ENCODE measurements around the gene ZNF292. TPM values are rescaled to one million over a fixed set of nuclear protein-coding genes. Genes with fewer than 3 reads are reported as not detected.

Gene ZNF292
- total RNA-seq, 2 experiments from 2014 or later: 68.8 to 81.8 TPM

DNA sequence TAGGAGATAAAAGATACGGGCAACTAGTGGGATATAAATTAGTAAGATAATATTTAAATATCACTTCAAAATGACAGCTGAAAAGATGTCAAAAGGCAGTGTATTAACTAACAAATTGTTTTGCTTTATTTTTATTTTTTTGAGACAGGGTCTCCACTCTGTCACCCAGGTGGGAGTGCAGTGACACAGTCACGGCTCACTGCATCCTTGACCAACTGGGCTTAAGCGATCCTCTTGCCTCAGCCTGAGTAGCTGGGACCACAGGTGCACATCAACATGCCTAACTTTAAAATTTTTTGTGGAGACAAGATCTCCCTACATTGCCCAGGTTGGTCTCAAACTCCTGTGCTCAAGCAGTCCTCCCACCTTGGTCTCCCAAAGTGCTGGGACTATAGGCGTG, 5.9 kb downstream of the ZNF292 start:
- Mint-ChIP-seq H3K4me1 (peaks cover 78% of the 10 kb centered on the region), H3K27ac (no peak overlapping the region)
- CTCF ChIA-PET: interaction anchor here (0.7 to 1.0 kb wide), 2 partner anchors 22 to 65 kb away, joined by 3 to 4 read pairs; no protein-coding TSS in a partner anchor

DNA sequence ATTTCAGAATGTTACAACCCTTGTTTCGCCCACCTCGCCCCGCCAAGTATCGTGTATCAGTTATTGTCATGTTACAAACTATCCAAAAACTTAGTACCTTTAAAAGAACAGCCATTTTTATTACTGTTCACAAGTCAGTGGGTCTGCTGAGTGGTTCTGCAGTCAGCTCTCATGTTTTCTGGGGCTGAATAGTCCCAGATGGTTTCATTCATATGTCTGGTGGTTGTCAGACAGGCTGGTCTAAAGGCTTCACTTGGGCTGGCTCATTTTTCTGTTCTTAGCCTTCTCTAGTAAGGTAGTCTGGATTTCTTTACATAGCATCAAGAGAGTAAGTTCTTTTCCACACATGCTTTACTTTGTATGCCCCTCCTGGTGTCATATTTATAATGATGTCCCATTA, 8.6 kb downstream of the ZNF292 start:
- no peak for ATAC-seq
- no peaks in the 10 kb centered on the region for H3K9me3 Mint-ChIP-seq (ENCODE audit: low read depth)
- ChIA-PET POLR2A (no interaction called here), CTCF (interaction anchor here (1.3 kb wide), 1 partner anchor 9 kb away, joined by 3 read pairs; no protein-coding TSS in a partner anchor)
- intact Hi-C loops (cut with DNase I, micrococcal nuclease): no loop called here
- no peak overlapping the region for H3K27ac Mint-ChIP-seq
- H3K27me3 Mint-ChIP-seq: no peaks in the 10 kb centered on the region
- H3K4me1 Mint-ChIP-seq: peaks cover 79% of the 10 kb centered on the region
- H3K4me3 Mint-ChIP-seq: no peak overlapping the region
- no peak for DNase-seq
- peaks cover 22% of the 10 kb centered on the region for H3K36me3 Mint-ChIP-seq (ENCODE audit: low read depth)

More for the DNA sequence above, 5.9 kb downstream of the ZNF292 start:
- ATAC-seq (no peak), DNase-seq (no peak)
- H3K4me3 Mint-ChIP-seq: no peak overlapping the region
- no peaks in the 10 kb centered on the region for H3K27me3 Mint-ChIP-seq
- intact Hi-C loops (cut with DNase I, micrococcal nuclease): no loop called here
- POLR2A ChIA-PET: no interaction called here
- no peaks in the 10 kb centered on the region for H3K9me3 Mint-ChIP-seq (ENCODE audit: low read depth)
- H3K36me3 Mint-ChIP-seq (ENCODE audit: low read depth): peaks cover 34% of the 10 kb centered on the region

DNA sequence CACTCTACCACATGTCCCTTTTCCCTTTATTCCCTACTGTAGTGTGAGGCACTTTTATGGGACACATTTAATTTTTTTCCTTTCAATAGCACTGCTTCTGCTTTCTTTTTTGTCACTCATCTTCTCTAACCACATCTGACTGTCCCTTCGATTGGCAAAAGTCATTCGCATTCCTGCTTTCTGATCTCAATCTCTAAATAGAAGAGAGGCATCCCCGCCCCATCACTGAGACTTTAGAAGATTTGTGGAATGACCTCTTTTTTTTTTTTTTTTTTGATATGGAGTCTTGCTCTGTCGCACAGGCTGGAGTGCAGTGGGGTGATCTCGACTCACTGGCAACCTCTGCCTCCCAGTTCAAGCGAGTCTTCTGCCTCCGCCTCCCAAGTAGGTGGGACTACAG, 9.1 kb downstream of the ZNF292 start:
- no peaks in the 10 kb centered on the region for H3K27me3 Mint-ChIP-seq
- intact Hi-C loops (cut with DNase I, micrococcal nuclease): no loop called here
- CTCF ChIA-PET: no interaction called here
- H3K36me3 Mint-ChIP-seq (ENCODE audit: low read depth): peaks cover 21% of the 10 kb centered on the region
- ATAC-seq (no peak), DNase-seq (no peak)
- no peak overlapping the region for H3K4me3 Mint-ChIP-seq
- peaks cover 82% of the 10 kb centered on the region for H3K4me1 Mint-ChIP-seq
- no peaks in the 10 kb centered on the region for H3K9me3 Mint-ChIP-seq (ENCODE audit: low read depth)
- no peak overlapping the region for H3K27ac Mint-ChIP-seq
- POLR2A ChIA-PET: no interaction called here

DNA sequence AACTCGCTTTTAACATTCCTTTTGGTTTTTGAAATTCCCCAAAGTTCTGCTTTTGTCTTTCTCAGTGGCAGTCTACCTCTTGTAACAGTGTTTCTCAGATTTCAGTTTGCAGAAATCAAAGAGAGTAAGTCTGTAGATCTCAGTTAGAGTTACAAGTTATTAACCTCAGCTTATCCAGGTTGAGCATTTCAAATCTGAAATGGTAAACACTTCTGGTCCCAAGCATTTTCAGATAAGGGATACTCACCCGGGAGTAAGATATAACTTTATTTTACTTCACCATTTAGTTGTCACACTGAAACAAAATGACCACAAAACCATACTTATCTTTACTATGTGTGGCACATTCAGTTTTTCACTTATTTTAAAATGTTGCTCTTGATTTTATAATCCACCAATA, 9.8 kb downstream of the ZNF292 start:
- Mint-ChIP-seq H3K27ac (peak overlapping the region; percentile 15), H3K27me3 (no peaks in the 10 kb centered on the region), H3K9me3 (ENCODE audit: low read depth) (no peaks in the 10 kb centered on the region), H3K4me1 (peaks cover 83% of the 10 kb centered on the region), H3K4me3 (no peak overlapping the region), H3K36me3 (ENCODE audit: low read depth) (peaks cover 21% of the 10 kb centered on the region)
- no peak for DNase-seq
- intact Hi-C loops (cut with DNase I, micrococcal nuclease): no loop called here
- ChIA-PET POLR2A (no interaction called here), CTCF (interaction anchor here (0.7 kb wide), 1 partner anchor 25 kb away, joined by 3 read pairs; no protein-coding TSS in a partner anchor)
- no peak for ATAC-seq

DNA sequence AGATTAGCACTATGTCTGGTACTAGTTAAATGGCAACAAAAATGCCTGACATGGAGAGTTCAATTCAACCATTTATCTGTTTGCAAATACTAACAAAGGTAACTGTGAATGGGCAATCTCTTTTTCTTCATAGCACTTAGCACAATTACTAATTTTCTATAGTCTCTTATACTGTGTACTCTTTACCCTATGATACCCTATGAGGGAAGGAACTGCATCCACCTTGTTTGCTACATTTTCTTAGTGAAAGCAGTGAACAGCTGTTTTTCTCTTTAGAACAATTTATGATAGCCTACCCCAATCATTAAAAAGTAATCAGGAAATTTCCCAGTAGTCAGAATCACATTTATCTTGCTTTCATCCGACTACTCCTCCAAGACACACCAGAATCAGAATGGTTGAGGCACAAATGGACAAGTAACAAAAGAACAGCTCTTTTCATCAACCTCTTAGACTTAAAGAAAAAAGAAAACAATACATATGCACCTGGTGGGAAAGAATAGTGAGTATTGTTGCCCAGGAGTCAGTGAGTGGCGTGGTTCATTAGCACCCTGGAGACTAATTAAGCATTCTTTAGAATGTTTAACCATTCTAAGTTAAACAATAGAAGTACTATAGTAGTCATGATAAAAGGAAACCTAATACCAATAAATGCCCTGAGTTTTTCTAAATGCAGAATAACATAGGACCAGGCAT, 16.7 kb downstream of the ZNF292 start:
- CTCF ChIA-PET: interaction anchor here (0.6 to 1.5 kb wide), 7 partner anchors 8 to 150 kb away, joined by 3 to 6 read pairs (median 3); partner anchors contain the start of genes SMIM8 and ZNF292
- DNase-seq (no peak), ATAC-seq (no peak)
- intact Hi-C loops (cut with DNase I, micrococcal nuclease): no loop called here
- peak overlapping the region; percentile 5 for H3K27ac Mint-ChIP-seq
- no peaks in the 10 kb centered on the region for H3K27me3 Mint-ChIP-seq
- peaks cover 26% of the 10 kb centered on the region for H3K36me3 Mint-ChIP-seq (ENCODE audit: low read depth)
- no peaks in the 10 kb centered on the region for H3K9me3 Mint-ChIP-seq (ENCODE audit: low read depth)
- POLR2A ChIA-PET: interaction anchor here (0.7 kb wide), 1 partner anchor 21 kb away, joined by 3 read pairs; no protein-coding TSS in a partner anchor
- peaks cover 78% of the 10 kb centered on the region for H3K4me1 Mint-ChIP-seq
- no peak overlapping the region for H3K4me3 Mint-ChIP-seq

DNA sequence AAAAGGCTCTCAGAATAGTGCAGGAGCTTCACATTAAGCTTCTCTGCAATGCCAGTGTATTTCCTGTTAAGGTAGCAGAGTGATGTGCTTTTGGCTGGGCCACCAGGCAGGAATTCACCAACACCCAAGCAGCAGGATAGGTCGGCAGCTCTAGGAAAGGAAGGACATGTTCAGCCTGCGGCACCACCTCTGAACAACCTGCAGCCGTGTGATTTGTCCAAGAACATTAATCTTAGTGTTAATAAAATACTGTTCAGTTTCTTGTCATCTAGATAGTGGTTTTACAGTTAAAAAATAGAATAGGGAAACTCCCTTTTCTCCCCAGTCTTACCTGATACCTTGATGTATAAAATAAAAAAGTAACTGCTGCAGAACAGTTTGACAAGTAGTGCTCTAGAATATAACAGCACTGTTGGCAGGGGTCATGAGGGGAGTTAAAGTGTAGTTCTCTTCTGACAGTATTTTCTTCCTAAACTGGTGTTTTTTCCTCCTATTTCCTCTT, 18.8 kb downstream of the ZNF292 start:
- ChIA-PET CTCF (interaction anchor here (1.2 to 1.3 kb wide), 2 partner anchors 12 to 59 kb away, joined by 3 to 4 read pairs; no protein-coding TSS in a partner anchor), POLR2A (interaction anchor here (0.5 kb wide), 1 partner anchor 19 kb away, joined by 3 read pairs; no protein-coding TSS in a partner anchor)
- Mint-ChIP-seq H3K27me3 (no peaks in the 10 kb centered on the region), H3K9me3 (ENCODE audit: low read depth) (peaks cover 2% of the 10 kb centered on the region), H3K4me1 (peaks cover 81% of the 10 kb centered on the region), H3K36me3 (ENCODE audit: low read depth) (peaks cover 38% of the 10 kb centered on the region), H3K27ac (peak overlapping the region; percentile 29), H3K4me3 (no peak overlapping the region)
- peak; percentile 33 for ATAC-seq
- intact Hi-C loops (cut with DNase I, micrococcal nuclease): no loop called here
- no peak for DNase-seq

DNA sequence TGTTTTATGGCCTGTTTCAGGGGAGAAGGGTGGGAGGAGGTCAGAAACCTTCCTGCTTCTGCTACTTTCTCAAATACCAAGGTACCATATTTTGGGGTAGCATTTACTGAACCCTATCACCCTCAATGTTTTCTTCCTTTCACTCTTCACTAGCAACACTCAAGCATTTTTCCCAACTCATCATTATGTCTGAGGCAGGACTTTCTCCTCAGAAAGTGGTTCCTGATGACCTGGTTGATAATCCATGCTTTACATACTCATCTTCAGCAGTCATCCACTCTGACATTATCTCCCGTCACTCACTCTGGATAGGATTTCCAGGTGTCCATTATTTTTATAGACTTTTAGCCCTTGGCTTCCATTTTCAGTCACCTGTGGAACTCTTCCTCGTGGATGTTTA, 21.1 kb downstream of the ZNF292 start:
- H3K9me3 Mint-ChIP-seq (ENCODE audit: low read depth): peaks cover 2% of the 10 kb centered on the region
- DNase-seq (no peak), ATAC-seq (no peak)
- H3K36me3 Mint-ChIP-seq (ENCODE audit: low read depth): peaks cover 48% of the 10 kb centered on the region
- H3K27ac Mint-ChIP-seq: peak overlapping the region; percentile 3
- H3K27me3 Mint-ChIP-seq: no peaks in the 10 kb centered on the region
- no peak overlapping the region for H3K4me3 Mint-ChIP-seq
- CTCF ChIA-PET: interaction anchor here (1.1 to 1.5 kb wide), 2 partner anchors 10 to 20 kb away, joined by 4 to 5 read pairs; no protein-coding TSS in a partner anchor
- peaks cover 86% of the 10 kb centered on the region for H3K4me1 Mint-ChIP-seq
- POLR2A ChIA-PET: no interaction called here
- intact Hi-C loops (cut with DNase I, micrococcal nuclease): no loop called here

DNA sequence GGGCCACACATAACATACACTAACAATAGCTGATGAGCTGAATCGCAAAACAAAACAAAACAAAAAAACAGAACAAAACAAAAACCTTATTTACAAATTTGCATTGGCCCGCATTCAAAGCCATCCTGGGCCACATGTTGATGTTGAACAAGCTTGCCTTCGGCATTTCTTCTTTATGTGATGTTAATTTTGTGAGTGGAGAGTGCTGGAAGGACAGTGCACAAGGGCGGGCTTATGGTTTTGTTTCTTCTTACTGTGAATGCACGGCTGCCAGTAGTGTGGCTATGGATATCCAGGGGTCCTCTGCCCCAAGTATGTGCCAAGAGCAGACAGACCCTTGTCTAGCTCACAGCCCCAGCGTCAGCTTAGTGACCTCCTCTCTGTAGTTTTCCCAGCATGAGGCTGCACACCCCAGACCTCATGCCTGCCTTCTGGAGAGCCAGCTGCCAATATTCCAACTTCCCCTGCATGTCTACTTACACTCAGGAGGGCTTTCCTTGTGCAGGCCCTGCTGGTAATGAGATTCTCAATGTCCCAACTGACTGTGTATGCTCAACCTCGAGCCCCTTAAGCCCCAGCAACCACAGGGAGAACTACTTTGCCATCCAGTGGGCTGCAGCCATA, 24.9 kb downstream of the ZNF292 start:
- CTCF ChIA-PET: interaction anchor here (1.0 to 1.5 kb wide), 2 partner anchors 9 to 20 kb away, joined by 3 to 6 read pairs; no protein-coding TSS in a partner anchor
- POLR2A ChIA-PET: no interaction called here
- Mint-ChIP-seq H3K9me3 (ENCODE audit: low read depth) (peaks cover 2% of the 10 kb centered on the region), H3K27me3 (no peaks in the 10 kb centered on the region), H3K4me1 (peaks cover 92% of the 10 kb centered on the region), H3K36me3 (ENCODE audit: low read depth) (peaks cover 62% of the 10 kb centered on the region), H3K27ac (peak overlapping the region; percentile 58), H3K4me3 (no peak overlapping the region)
- DNase-seq (no peak), ATAC-seq (no peak)
- intact Hi-C loops (cut with DNase I, micrococcal nuclease): no loop called here

DNA sequence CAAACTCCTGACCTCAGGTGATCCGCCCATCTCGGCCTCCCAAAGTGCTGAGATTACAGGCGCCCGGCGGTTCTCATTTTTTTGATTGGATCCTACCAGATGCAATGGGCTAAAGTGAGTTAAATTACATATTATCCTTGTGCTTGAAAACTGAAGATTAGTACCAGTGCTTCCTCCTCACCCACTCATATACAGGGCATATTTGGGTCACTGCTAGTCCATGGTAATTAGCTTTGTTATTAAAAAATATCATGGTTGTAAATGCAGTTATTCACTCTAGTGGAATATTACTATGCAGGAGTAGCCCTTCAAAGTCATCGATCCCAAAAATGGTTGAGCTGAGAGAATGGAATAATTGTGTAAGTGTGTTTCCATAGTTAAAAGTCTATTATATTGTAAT, 26.5 kb downstream of the ZNF292 start:
- Mint-ChIP-seq H3K4me1 (peaks cover 84% of the 10 kb centered on the region), H3K36me3 (ENCODE audit: low read depth) (peaks cover 50% of the 10 kb centered on the region), H3K4me3 (peak overlapping the region; percentile 15), H3K27ac (peak overlapping the region; percentile 81), H3K27me3 (no peaks in the 10 kb centered on the region), H3K9me3 (ENCODE audit: low read depth) (peaks cover 2% of the 10 kb centered on the region)
- ATAC-seq (no peak), DNase-seq (no peak)
- CTCF ChIA-PET: interaction anchor here (0.8 to 1.2 kb wide), 2 partner anchors 23 to 43 kb away, joined by 4 read pairs; no protein-coding TSS in a partner anchor
- intact Hi-C loops (cut with DNase I, micrococcal nuclease): loop anchor here (1.0 kb wide), 4 partner anchors 15 to 29 kb away; partner anchors contain the start of gene ZNF292 (in 1 of the 2)
- POLR2A ChIA-PET: interaction anchor here (1.0 kb wide), 1 partner anchor 25 kb away, joined by 3 read pairs; no protein-coding TSS in a partner anchor

DNA sequence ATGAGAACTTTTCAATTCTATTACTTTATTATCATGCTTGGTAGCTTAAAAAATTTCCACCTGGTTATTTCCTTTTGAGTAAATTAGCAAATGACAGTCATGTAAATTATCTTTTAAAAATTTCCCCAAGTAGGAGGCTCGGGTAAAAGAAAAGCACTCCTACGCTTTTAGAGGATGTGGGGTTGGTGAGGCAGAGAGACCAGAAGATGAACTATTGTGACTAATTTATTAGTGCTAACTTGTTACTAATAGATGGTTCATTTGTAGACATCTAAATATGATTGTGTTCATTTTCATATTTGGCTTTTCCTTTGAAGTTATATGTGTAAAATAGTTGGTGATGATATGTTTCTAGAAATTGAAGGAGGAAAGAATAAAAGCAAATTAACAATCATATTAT, 27.0 kb downstream of the ZNF292 start:
- ChIA-PET POLR2A (interaction anchor here (1.0 kb wide), 1 partner anchor 26 kb away, joined by 3 read pairs; no protein-coding TSS in a partner anchor), CTCF (interaction anchor here (0.8 to 1.2 kb wide), 2 partner anchors 23 to 43 kb away, joined by 4 read pairs; no protein-coding TSS in a partner anchor)
- peak overlapping the region; percentile 81 for H3K27ac Mint-ChIP-seq
- H3K36me3 Mint-ChIP-seq (ENCODE audit: low read depth): peaks cover 46% of the 10 kb centered on the region
- peaks cover under 1% of the 10 kb centered on the region for H3K9me3 Mint-ChIP-seq (ENCODE audit: low read depth)
- DNase-seq (peak; percentile 35), ATAC-seq (peak; percentile 65)
- intact Hi-C loops (cut with DNase I, micrococcal nuclease): loop anchor here (1.0 kb wide), 4 partner anchors 15 to 29 kb away; partner anchors contain the start of gene ZNF292 (in 1 of the 2)
- H3K27me3 Mint-ChIP-seq: no peaks in the 10 kb centered on the region
- H3K4me1 Mint-ChIP-seq: peaks cover 84% of the 10 kb centered on the region
- peak overlapping the region; percentile 15 for H3K4me3 Mint-ChIP-seq

DNA sequence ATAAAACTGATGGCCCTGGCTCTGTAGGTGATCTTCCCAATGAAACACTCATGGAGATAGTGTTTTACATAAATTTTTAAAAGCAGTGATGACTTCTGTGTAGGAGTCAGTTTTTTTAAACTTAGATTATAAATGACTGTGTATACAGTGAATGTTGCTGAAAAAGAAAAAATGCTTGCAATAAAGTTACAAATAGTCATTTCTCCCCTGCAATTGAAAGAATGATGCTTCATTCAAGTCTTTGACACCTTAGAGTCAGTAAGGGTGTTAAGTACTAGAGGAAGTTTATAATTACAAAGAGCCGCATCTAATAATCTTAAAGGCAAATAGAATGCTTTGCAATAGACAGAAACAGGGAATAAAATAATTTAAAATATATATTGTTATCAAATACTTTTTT, 27.6 kb downstream of the ZNF292 start:
- DNase-seq (no peak), ATAC-seq (peak; percentile 77)
- no peak overlapping the region for H3K4me3 Mint-ChIP-seq
- peaks cover 81% of the 10 kb centered on the region for H3K4me1 Mint-ChIP-seq
- CTCF ChIA-PET: no interaction called here
- peak overlapping the region; percentile 91 for H3K27ac Mint-ChIP-seq
- H3K36me3 Mint-ChIP-seq (ENCODE audit: low read depth): peaks cover 43% of the 10 kb centered on the region
- H3K27me3 Mint-ChIP-seq: no peaks in the 10 kb centered on the region
- H3K9me3 Mint-ChIP-seq (ENCODE audit: low read depth): no peaks in the 10 kb centered on the region
- POLR2A ChIA-PET: no interaction called here
- intact Hi-C loops (cut with DNase I, micrococcal nuclease): loop anchor here (1.0 kb wide), 4 partner anchors 14 to 28 kb away; partner anchors contain the start of gene ZNF292 (in 1 of the 2)

All from activated CD4-positive, alpha-beta T cell treated with anti-CD3 and anti-CD28 coated beads for 36 hours (primary cell).